ENCODE measurements around the gene PDXK.

The PDXK gene

DNA sequence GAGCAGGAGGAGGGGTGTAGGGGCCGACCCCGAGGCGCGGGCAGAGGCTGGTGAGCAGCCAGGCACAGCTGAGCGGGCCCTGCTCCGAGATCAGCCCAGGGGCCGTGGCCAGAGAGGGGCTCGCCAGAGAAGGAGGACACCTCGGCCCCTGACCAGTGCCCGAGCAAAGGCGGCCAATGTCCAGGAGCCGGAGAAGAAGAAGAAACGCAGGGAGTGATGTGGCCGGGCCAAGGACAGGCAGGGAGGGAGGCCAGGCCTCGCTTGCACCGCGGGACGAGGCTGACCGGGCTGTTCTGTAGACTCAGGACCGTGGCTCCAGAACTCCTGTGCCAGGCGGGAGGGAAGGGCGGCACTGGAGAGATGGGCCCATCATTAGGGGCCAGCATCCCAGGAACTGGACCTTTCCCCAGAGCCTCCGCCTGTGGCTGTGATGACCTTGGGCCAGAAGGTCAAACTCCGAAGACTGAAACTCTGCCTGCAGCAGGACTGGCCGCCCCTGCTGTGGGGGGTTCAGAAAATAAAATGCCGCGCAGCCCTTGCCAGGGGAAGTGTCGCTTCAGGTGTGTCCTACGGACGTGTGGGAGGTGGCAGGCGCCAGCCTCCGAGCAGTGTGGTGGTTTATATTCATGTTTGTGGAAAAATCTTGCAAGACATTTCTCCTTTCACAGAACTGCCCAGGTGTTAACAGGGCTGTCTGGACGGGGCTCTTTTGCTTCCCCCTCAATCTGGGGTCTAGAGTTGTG, 84.8 kb downstream of the PDXK start:
- TF ChIP-seq SIN3A (IDR thresholded peaks at IDR 0.05; ENCODE audit: borderline replicate concordance, insufficient read depth, low read length) (no peak), TAF1 (IDR thresholded peaks at IDR 0.05; ENCODE audit: borderline replicate concordance, insufficient read depth, low read length) (no peak), FOXP2 (optimal IDR thresholded peaks at IDR 0.05; ENCODE audit: borderline replicate concordance, extremely low read depth, extremely low read length, insufficient read depth) (no peak), POLR2AphosphoS5 (IDR thresholded peaks at IDR 0.05; ENCODE audit: low read depth, low read length) (no peak)
- TF ChIP-seq, protein P1, sequence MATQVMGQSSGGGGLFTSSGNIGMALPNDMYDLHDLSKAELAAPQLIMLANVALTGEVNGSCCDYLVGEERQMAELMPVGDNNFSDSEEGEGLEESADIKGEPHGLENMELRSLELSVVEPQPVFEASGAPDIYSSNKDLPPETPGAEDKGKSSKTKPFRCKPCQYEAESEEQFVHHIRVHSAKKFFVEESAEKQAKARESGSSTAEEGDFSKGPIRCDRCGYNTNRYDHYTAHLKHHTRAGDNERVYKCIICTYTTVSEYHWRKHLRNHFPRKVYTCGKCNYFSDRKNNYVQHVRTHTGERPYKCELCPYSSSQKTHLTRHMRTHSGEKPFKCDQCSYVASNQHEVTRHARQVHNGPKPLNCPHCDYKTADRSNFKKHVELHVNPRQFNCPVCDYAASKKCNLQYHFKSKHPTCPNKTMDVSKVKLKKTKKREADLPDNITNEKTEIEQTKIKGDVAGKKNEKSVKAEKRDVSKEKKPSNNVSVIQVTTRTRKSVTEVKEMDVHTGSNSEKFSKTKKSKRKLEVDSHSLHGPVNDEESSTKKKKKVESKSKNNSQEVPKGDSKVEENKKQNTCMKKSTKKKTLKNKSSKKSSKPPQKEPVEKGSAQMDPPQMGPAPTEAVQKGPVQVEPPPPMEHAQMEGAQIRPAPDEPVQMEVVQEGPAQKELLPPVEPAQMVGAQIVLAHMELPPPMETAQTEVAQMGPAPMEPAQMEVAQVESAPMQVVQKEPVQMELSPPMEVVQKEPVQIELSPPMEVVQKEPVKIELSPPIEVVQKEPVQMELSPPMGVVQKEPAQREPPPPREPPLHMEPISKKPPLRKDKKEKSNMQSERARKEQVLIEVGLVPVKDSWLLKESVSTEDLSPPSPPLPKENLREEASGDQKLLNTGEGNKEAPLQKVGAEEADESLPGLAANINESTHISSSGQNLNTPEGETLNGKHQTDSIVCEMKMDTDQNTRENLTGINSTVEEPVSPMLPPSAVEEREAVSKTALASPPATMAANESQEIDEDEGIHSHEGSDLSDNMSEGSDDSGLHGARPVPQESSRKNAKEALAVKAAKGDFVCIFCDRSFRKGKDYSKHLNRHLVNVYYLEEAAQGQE (IDR thresholded peaks at IDR 0.05; ENCODE audit: insufficient read depth in 1 of 2, low read depth in 2 of 2, low read length in 2 of 2), result no peak

DNA sequence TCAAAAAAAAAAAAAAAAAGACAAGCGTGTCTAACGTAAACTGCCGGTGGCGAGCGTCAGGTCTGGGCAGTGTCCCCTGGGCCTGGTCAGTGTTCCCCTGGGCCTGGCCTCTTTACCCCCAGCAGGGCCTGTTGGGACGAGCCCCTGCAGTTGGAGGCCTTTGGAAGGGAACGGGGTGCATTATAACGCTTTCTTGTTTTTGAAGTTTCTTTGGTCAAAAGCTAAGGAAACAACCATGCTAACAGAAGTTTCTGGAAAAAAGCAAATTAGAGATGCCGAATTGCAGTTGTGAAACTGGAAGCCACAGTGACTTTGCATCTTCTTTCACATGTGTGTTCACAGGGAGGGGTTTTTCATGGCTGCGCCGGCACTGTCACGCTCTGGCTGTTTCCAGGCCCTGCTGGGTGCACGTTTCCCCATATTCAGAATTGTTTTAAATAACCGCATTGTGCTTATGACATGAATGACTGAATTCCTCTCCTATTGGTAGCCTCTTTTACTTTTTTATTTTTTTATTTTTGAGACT, 86.4 kb downstream of the PDXK start:
- TF ChIP-seq, protein P1 (IDR thresholded peaks at IDR 0.05; ENCODE audit: insufficient read depth in 1 of 2, low read depth in 2 of 2, low read length in 2 of 2), result no peak
- TF ChIP-seq SIN3A (IDR thresholded peaks at IDR 0.05; ENCODE audit: borderline replicate concordance, insufficient read depth, low read length) (no peak), TAF1 (IDR thresholded peaks at IDR 0.05; ENCODE audit: borderline replicate concordance, insufficient read depth, low read length) (no peak), FOXP2 (optimal IDR thresholded peaks at IDR 0.05; ENCODE audit: borderline replicate concordance, extremely low read depth, extremely low read length, insufficient read depth) (no peak), POLR2AphosphoS5 (IDR thresholded peaks at IDR 0.05; ENCODE audit: low read depth, low read length) (no peak)

GRCh38 chr21:43806017-43806710, 87.2 kb downstream of the PDXK start:
- TF ChIP-seq SIN3A (IDR thresholded peaks at IDR 0.05; ENCODE audit: borderline replicate concordance, insufficient read depth, low read length), result no peak

GRCh38 chr21:43808367-43808766, 89.4 kb downstream of the PDXK start:
- TF ChIP-seq TAF1 (IDR thresholded peaks at IDR 0.05; ENCODE audit: borderline replicate concordance, insufficient read depth, low read length) (no peak), SIN3A (IDR thresholded peaks at IDR 0.05; ENCODE audit: borderline replicate concordance, insufficient read depth, low read length) (no peak), FOXP2 (optimal IDR thresholded peaks at IDR 0.05; ENCODE audit: borderline replicate concordance, extremely low read depth, extremely low read length, insufficient read depth) (no peak), POLR2AphosphoS5 (IDR thresholded peaks at IDR 0.05; ENCODE audit: low read depth, low read length) (no peak)
- TF ChIP-seq, protein P1 (IDR thresholded peaks at IDR 0.05; ENCODE audit: insufficient read depth in 1 of 2, low read depth in 2 of 2, low read length in 2 of 2), result no peak

DNA sequence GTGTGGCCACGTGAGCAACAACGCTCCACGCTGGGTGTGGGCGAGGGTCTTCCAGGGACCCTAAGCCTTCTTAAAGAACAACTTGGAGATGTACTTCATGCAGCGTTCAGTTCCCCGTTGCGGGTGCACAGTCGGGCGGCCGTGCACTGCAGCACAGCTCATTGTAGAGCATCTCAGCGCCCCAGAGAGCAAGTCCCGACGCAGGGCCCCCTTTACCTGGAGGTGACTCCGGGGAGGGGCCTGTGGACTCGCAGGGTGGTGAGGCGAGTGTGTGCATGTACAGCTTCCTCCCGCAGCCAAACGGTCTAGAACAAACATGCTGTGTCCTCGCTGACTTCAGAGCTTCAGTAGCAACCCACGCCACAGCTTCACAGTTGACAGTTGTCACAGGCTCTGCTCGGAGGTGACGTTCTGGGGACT, 89.9 kb downstream of the PDXK start:
- TF ChIP-seq POLR2AphosphoS5 (IDR thresholded peaks at IDR 0.05; ENCODE audit: low read depth, low read length), result no peak
- no peak for TF ChIP-seq SIN3A (IDR thresholded peaks at IDR 0.05; ENCODE audit: borderline replicate concordance, insufficient read depth, low read length)
- no peak for TF ChIP-seq TAF1 (IDR thresholded peaks at IDR 0.05; ENCODE audit: borderline replicate concordance, insufficient read depth, low read length)
- no peak for TF ChIP-seq FOXP2 (optimal IDR thresholded peaks at IDR 0.05; ENCODE audit: borderline replicate concordance, extremely low read depth, extremely low read length, insufficient read depth)
- TF ChIP-seq, protein P1 (IDR thresholded peaks at IDR 0.05; ENCODE audit: insufficient read depth in 1 of 2, low read depth in 2 of 2, low read length in 2 of 2), result no peak
